Bronchial epithelial cell (primary cell): Measurements from ENCODE around the gene PTGS1. TPM values are rescaled to one million over a fixed set of nuclear protein-coding genes. Genes with fewer than 3 reads are reported as not detected.

ENCODE experiments used
- DNase-seq: peaks from one replicate; pipeline ENCODE4 v3.0.0-alpha.2; 2010; ENCODE audit warnings: low read depth
- FAIRE-seq: peaks from 2 replicates; lab custom pipeline; 2011; peaks lifted over from hg19 to GRCh38; lab: Jason Lieb, UNC
- H3K27me3 ChIP-seq: 2 replicates; pipeline ENCODE4 v1.5.1; 2011; ENCODE audit warnings: low read length; ENCODE audit not compliant: control insufficient read depth, insufficient read depth
- H3K36me3 ChIP-seq: 2 replicates; pipeline ENCODE4 v1.5.1; 2011; ENCODE audit warnings: low read length; ENCODE audit not compliant: control insufficient read depth, insufficient read depth
- H3K4me3 ChIP-seq: 2 replicates; pipeline ENCODE4 v1.5.1; 2011; ENCODE audit warnings: mild to moderate bottlenecking, low read depth, low read length, control low read depth
- total RNA-seq: library from RNA; depleted of rRNA; stranded (reverse); fragments of >200 nt; gene quantifications from 2 replicates; pipeline ENCODE4 v1.2.1, GENCODE V29; 2014
- TF ChIP-seq, protein P1 (sequence below): IDR thresholded peaks from 2 replicates; pipeline ENCODE4 v1.5.1; 2011; ENCODE audit warnings: mild to moderate bottlenecking, moderate library complexity, low read length, control low read depth, inconsistent platforms; ENCODE audit not compliant: insufficient read depth, severe bottlenecking

The PTGS1 gene
- total RNA-seq, 1 donor from 2014 or later = 1.3 TPM

DNA sequence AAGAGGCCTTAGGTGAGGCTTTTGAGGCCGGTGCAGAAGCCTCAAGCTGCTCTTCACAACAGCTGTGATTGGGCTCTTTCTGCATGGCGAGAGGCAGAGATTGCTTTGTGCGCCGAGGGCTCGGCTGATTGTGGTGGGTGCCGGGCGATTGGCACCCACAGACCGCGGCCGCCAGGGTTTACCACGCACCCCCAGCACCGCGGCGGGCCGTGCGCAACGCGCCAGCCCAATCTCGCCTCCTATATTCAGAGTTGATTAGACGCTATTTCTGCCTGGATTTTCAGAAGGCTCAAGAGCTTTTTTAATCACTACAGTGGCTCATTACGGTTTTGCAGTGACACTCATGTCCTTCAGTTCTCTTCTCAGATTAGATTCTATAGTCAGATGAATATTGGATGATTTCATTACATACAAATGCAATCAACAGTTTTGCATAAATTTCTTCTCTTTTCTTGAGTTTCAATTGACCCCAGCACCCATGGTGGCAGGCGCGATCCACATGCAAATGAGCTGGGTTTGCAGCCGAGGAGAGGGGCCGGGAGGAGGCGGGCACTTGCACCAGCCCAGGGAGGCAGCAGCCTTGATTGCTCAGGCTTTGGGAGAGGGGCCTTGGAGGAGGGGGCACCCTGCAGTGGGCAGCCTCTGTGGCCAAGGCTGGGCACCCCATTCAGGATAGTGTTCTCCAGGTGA lies 33.8 kb upstream of the PTGS1 start:
- no peak overlapping the region for H3K4me3 ChIP-seq
- FAIRE-seq (no peak), DNase-seq (no peak)
- TF ChIP-seq, protein P1, sequence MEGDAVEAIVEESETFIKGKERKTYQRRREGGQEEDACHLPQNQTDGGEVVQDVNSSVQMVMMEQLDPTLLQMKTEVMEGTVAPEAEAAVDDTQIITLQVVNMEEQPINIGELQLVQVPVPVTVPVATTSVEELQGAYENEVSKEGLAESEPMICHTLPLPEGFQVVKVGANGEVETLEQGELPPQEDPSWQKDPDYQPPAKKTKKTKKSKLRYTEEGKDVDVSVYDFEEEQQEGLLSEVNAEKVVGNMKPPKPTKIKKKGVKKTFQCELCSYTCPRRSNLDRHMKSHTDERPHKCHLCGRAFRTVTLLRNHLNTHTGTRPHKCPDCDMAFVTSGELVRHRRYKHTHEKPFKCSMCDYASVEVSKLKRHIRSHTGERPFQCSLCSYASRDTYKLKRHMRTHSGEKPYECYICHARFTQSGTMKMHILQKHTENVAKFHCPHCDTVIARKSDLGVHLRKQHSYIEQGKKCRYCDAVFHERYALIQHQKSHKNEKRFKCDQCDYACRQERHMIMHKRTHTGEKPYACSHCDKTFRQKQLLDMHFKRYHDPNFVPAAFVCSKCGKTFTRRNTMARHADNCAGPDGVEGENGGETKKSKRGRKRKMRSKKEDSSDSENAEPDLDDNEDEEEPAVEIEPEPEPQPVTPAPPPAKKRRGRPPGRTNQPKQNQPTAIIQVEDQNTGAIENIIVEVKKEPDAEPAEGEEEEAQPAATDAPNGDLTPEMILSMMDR = no peak
- no peaks in the 10 kb centered on the region for H3K36me3 ChIP-seq
- H3K27me3 ChIP-seq = peaks cover 4% of the 10 kb centered on the region

DNA sequence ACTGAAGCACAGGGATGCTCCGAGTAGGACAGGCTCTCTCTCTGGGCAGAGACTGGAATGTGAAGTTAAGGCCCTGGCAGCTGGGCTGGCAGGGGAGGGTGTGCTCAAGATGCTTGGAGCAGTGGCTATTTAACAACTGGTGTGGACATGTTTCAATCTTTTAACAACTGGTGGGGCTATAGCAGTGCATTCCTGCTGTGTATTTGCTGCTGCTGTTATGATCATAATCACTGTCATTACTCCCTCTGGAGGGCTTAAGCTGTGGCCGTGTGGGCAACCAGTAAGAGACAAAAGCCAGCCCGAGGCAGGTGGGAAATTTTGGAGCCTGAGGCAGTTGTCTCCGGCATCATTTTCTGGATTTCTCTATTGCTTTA lies 33.3 kb upstream of the PTGS1 start:
- TF ChIP-seq, protein P1 = no peak
- Histone ChIP-seq H3K4me3 (no peak overlapping the region), H3K27me3 (peaks cover 4% of the 10 kb centered on the region), H3K36me3 (no peaks in the 10 kb centered on the region)
- DNase-seq (no peak), FAIRE-seq (no peak)

DNA sequence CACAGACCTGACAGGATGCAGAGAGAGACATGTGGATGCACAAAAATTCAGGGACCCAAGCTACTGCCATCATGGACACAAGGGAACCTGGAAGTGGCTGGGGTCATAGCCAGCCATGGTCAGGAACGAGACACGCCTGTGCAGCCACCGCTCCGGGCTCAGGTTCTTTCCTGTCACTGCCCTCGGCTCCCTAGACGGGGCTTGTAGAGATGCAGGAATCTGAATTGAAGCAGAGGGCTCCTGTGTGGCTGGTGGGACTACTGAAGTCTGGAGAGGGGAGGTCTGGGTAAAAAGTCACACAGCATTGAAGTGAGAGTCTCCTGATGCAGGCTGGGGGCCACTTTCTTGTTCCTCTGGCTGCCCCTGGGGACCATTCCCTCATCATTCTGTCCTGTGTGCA lies 32.3 kb upstream of the PTGS1 start:
- Histone ChIP-seq H3K27me3 (peaks cover 4% of the 10 kb centered on the region), H3K36me3 (no peaks in the 10 kb centered on the region), H3K4me3 (no peak overlapping the region)
- TF ChIP-seq, protein P1 = no peak
- DNase-seq (no peak), FAIRE-seq (no peak)

DNA sequence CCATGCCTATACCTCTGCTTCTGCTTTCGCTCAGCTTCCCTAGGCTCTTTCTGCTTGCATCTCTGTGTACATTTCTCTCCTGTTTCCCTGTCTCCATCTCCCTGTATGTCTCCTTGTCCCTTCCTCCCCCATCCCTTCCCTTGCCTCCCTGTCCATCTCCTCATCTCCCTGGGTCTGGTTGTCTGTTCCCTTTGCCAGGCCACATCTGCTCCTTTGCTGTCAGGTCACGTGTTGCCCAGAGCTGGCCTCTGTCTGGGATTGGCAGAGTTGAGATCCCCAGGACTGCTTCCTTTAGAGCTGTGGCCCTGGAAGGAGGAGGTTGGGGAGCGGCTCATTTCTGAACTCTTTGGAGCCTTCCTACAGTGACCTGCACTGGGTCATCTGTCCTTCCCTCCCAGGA lies 31.8 kb upstream of the PTGS1 start:
- Histone ChIP-seq H3K27me3 (peaks cover 4% of the 10 kb centered on the region), H3K4me3 (no peak overlapping the region), H3K36me3 (no peaks in the 10 kb centered on the region)
- DNase-seq = no peak
- FAIRE-seq = no peak
- TF ChIP-seq, protein P1 = no peak

DNA sequence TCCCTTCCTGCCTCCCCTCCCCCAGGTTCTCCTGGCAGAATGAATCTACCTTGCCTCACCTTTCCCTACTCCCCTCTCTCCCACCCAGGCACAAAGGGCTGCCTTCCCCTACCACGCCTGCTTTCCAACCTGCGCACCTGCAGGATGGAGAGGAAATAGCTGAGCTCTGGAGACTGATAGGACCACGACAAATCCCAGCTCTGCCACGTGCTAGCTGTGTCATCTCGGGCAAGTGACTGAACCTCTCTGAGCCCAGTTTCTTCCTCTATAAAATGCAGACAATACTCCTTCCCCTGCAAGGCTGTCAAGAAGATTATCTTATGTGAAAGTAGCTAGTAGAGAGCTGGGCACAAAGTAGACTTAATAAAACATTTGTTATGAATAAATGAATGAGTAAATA lies 31.2 kb upstream of the PTGS1 start:
- peak; percentile 26 for DNase-seq
- TF ChIP-seq, protein P1 = no peak
- Histone ChIP-seq H3K36me3 (no peaks in the 10 kb centered on the region), H3K27me3 (peaks cover 4% of the 10 kb centered on the region), H3K4me3 (no peak overlapping the region)
- no peak for FAIRE-seq

DNA sequence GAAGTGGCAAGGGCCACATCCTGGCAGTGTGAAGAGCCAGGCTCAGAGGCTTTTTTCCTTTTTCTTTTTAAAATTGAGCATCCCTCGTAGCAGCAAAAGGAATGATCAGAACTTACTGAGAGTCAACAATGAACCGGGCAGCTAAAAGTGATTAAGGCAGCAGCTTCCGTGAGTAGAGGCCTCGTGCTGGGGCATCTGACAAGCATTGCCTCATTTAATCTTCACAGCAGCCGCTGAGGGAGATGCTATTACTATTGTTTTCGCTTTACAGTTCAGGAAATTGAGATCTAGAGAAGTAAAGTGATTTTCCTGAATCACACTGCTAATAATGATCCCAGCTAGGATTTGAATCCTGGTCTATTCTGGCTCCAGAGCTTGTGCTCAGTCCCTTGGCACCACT lies 30.7 kb upstream of the PTGS1 start:
- DNase-seq = no peak
- Histone ChIP-seq H3K4me3 (no peak overlapping the region), H3K36me3 (no peaks in the 10 kb centered on the region), H3K27me3 (peaks cover 4% of the 10 kb centered on the region)
- no peak for FAIRE-seq
- TF ChIP-seq, protein P1 = no peak
